Omental fat pad (tissue), 4 donors: ENCODE results near the gene THG1L. TPM values are rescaled to one million over a fixed set of nuclear protein-coding genes. Genes with fewer than 3 reads are reported as not detected.

Source experiments
- ATAC-seq: fragments of 150-250 bp; one replicate; pipeline ENCODE4 v1.9.1; 2016; ENCODE audit warnings: mild to moderate bottlenecking, moderate library complexity; ENCODE audit not compliant: low FRiP score
- DNase-seq: peaks from one replicate; pipeline ENCODE4 v3.0.0-alpha.2; 2019; ENCODE audit warnings: low spot score
- CTCF ChIP-seq, 3 donors: fragments of 450-650 bp; IDR thresholded peaks; one replicate each; pipeline ENCODE4 v1.5.1; 2016 to 2017; ENCODE audit warnings: antibody characterized with exemption in 3 of 3, mild to moderate bottlenecking in 3 of 3, moderate library complexity in 2 of 3
- total RNA-seq, 4 donors: library from RNA; depleted of rRNA; stranded (reverse); fragments of >200 nt; gene quantifications; one replicate each; pipeline ENCODE4 v1.1.0, GENCODE V29; 2016

THG1L gene
- total RNA-seq, 4 donors from 2014 or later: 9.8 to 12.1 (median 11.1) TPM

- TF ChIP-seq CTCF (IDR thresholded peaks at IDR 0.05): peak in 2 of 3 donors; percentile 97 to 98
- peak; percentile 72 for DNase-seq
- ATAC-seq: peak; percentile 99
These were observed 12.2 kb downstream of the THG1L start, which contains the start of gene LSM11 for GRCh38 chr5:157743163-157744050. Gene LSM11 (plus strand): TSS chr5:157743712. CDS start chr5:157743751, 39 bp downstream.

- TF ChIP-seq CTCF (IDR thresholded peaks at IDR 0.05): no peak
- peak; percentile 40 for ATAC-seq
- DNase-seq: no peak
These were observed 13.1 kb downstream of the THG1L start for GRCh38 chr5:157744051-157745011.

- DNase-seq (no peak), ATAC-seq (no peak)
- TF ChIP-seq CTCF (IDR thresholded peaks at IDR 0.05): no peak
These were observed 13.8 kb downstream of the THG1L start for GRCh38 chr5:157745041-157745456.

- ATAC-seq (no peak), DNase-seq (no peak)
- TF ChIP-seq CTCF (IDR thresholded peaks at IDR 0.05): no peak
These were observed 16.0 kb downstream of the THG1L start for GRCh38 chr5:157747173-157747740.

GRCh38 chr5:157747766-157748700 is 16.8 kb downstream of the THG1L start:
- ATAC-seq (no peak), DNase-seq (no peak)
- no peak for TF ChIP-seq CTCF (IDR thresholded peaks at IDR 0.05)
